Peyer's patch (tissue), 4 donors: ENCODE results near the gene INSC.

ENCODE experiments used
- POLR2A ChIP-seq, 2 donors: fragments of 450-650 bp; IDR thresholded peaks; one replicate each; pipeline ENCODE4 v1.5.1; 2017; ENCODE audit warnings: antibody characterized with exemption in 2 of 2, mild to moderate bottlenecking in 2 of 2, moderate library complexity in 2 of 2
- TF ChIP-seq, protein P1 (sequence below), 6 experiments: fragments of 450-650 bp in 4 of 6; fragments of 200-600 bp in 2 of 6; sonication (generic) in 1 of 6; IDR thresholded peaks; one replicate each; pipeline ENCODE4 v1.5.1; 2017 to 2019; ENCODE audit warnings: antibody characterized with exemption in 6 of 6, mild to moderate bottlenecking in 3 of 6, moderate library complexity in 1 of 6

DNA sequence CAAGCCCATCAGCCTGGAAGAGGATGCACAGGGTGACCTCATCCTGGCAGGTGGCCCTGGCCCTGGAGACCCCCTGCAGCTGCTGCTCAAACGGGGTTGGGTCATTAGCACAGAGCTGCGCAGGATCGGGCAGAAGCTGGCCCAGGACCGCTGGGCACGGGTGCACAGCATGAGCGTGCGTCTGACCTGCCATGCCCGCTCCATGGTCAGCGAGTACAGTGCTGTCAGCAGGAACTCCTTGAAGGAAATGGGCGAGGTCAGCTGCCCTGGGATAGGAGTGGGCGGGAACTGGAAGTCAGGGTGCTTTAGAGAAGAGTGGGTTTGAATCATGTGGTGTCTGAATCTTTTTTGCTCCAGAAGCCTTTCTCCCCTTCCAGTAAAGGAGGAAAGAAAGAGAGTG, 61.1 kb downstream of the INSC start:
- no peak for TF ChIP-seq POLR2A (IDR thresholded peaks at IDR 0.05)
- TF ChIP-seq, protein P1, sequence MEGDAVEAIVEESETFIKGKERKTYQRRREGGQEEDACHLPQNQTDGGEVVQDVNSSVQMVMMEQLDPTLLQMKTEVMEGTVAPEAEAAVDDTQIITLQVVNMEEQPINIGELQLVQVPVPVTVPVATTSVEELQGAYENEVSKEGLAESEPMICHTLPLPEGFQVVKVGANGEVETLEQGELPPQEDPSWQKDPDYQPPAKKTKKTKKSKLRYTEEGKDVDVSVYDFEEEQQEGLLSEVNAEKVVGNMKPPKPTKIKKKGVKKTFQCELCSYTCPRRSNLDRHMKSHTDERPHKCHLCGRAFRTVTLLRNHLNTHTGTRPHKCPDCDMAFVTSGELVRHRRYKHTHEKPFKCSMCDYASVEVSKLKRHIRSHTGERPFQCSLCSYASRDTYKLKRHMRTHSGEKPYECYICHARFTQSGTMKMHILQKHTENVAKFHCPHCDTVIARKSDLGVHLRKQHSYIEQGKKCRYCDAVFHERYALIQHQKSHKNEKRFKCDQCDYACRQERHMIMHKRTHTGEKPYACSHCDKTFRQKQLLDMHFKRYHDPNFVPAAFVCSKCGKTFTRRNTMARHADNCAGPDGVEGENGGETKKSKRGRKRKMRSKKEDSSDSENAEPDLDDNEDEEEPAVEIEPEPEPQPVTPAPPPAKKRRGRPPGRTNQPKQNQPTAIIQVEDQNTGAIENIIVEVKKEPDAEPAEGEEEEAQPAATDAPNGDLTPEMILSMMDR (IDR thresholded peaks at IDR 0.05): no peak
